ENCODE measurements around the gene SPATA9. TPM values are rescaled to one million over a fixed set of nuclear protein-coding genes. Genes with fewer than 3 reads are reported as not detected.

Gene SPATA9
- total RNA-seq, 1 donor from 2014 or later = not detected

DNA sequence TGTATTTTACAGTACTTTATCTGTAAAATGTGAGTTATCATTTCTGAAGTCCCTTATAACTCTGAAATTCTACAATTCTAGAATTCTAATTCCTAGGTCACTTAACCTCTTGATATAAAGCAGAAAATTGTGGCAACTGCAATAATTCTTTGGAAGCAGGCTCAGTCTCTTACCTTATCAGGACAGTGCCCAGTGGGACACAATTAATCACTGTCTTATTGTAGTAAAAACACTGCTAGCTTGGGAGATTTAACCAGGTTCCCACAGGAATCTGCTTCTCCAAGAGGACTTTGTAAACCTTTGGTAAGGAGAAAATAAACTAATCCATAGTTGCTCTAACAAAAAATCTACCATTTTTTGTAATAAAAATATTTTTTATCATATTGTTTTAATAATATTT lies 18.3 kb upstream of the SPATA9 start:
- no peak for ATAC-seq
- H3K27ac ChIP-seq = no peak overlapping the region
- H3K4me1 ChIP-seq = no peaks in the 10 kb centered on the region
- H3K27me3 ChIP-seq (ENCODE audit: low read depth) = no peaks in the 10 kb centered on the region
- no peak overlapping the region for H3K4me3 ChIP-seq
- intact Hi-C loops (cut with DNase I) = no loop called here
- no peaks in the 10 kb centered on the region for H3K36me3 ChIP-seq
- no peak for DNase-seq
- H3K9me3 ChIP-seq = no peaks in the 10 kb centered on the region
- TF ChIP-seq, protein P1, sequence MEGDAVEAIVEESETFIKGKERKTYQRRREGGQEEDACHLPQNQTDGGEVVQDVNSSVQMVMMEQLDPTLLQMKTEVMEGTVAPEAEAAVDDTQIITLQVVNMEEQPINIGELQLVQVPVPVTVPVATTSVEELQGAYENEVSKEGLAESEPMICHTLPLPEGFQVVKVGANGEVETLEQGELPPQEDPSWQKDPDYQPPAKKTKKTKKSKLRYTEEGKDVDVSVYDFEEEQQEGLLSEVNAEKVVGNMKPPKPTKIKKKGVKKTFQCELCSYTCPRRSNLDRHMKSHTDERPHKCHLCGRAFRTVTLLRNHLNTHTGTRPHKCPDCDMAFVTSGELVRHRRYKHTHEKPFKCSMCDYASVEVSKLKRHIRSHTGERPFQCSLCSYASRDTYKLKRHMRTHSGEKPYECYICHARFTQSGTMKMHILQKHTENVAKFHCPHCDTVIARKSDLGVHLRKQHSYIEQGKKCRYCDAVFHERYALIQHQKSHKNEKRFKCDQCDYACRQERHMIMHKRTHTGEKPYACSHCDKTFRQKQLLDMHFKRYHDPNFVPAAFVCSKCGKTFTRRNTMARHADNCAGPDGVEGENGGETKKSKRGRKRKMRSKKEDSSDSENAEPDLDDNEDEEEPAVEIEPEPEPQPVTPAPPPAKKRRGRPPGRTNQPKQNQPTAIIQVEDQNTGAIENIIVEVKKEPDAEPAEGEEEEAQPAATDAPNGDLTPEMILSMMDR (IDR thresholded peaks at IDR 0.05) = no peak

DNA sequence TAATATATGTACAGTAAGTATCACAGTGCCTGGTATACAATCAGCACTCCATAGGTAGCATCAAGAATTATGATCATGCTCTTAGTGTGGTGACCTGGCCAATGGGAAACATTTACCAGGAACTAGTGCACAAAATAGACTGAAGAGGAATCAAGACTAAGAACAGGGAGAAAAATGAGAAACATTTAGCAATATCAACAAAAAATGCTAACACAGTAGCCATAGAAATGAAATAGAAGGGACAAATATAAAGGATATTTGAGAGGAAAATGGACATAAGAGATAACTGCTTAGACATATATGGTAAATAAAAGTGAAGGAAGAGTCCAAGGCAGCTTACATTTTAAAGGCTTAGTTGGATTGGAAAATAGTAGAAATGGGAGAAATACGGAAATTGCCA lies 16.5 kb upstream of the SPATA9 start:
- H3K27me3 ChIP-seq (ENCODE audit: low read depth) = no peaks in the 10 kb centered on the region
- no peak for ATAC-seq
- no peaks in the 10 kb centered on the region for H3K4me1 ChIP-seq

DNA sequence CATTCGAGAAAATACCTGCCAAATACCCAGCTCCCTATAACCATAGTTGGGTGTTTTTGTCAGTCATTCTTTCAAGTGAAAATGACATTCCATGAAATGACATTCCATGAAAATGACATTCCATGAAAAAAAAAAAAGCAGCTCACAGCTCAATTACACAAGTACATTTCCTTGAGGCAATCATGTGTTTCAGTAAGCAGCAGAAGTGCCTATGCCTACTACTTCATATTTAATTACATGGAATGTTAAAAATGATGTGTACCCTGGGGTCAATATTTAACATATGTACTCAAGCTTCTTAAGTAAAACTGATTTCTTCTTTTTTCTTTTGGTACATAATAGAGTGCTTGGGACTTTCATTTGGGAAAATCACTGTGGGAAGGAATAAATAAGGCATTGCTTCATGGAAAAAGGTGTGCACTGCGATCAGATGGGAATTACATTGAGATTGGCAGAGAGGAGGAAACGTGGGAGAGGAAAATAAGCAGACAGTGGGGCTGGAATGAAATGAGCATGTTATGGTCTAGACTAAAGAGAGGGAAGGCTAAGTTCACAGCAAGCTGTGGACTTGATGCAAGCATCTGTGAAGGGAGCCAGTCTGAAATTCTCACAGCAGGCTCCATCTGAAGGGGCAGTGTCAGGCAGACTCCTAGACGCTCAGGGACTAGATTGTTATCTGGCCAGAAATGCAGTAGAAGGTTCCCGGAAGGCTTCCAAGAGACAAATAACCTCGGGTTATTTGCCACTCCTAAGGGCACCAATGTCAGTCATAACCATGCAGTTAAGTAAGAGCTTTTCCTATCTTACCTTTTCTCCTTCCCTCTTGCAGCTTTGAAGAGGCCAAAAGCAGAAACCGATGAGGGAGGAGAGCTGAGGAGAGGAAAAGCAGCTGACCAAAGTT lies 15.2 kb upstream of the SPATA9 start:
- Histone ChIP-seq H3K36me3 (no peaks in the 10 kb centered on the region), H3K9me3 (no peaks in the 10 kb centered on the region), H3K4me1 (no peaks in the 10 kb centered on the region), H3K27me3 (ENCODE audit: low read depth) (no peaks in the 10 kb centered on the region), H3K4me3 (no peak overlapping the region), H3K27ac (no peak overlapping the region)
- peak in 1 of 2 donors; percentile 69 for ATAC-seq
- TF ChIP-seq, protein P1 (IDR thresholded peaks at IDR 0.05) = no peak
- DNase-seq = no peak
- intact Hi-C loops (cut with DNase I) = no loop called here

More for the DNA sequence above, 16.5 kb upstream of the SPATA9 start:
- intact Hi-C loops (cut with DNase I) = no loop called here
- Histone ChIP-seq H3K27ac (no peak overlapping the region), H3K4me3 (no peak overlapping the region), H3K36me3 (no peaks in the 10 kb centered on the region), H3K9me3 (no peaks in the 10 kb centered on the region)
- no peak for DNase-seq
- TF ChIP-seq, protein P1 (IDR thresholded peaks at IDR 0.05) = no peak

DNA sequence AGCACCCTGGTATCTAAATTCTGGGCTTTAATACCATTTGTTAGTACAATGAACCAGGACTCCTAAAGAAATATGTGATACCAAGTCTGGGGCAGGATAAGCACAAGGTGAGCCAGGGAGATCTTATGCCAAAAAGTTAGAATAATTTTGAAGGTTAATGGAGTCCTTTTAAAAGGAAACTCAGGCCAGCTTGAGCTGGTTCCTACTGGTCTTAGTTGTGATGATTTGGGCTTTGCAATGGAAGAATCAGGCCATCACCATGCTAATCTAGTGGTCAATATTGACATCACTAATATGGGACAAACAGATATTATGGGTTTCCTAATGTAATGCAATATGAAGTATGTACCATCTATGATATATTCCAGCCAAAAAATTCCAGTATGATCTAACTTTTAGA lies 7.5 kb upstream of the SPATA9 start:
- TF ChIP-seq, protein P1 (IDR thresholded peaks at IDR 0.05) = no peak
- DNase-seq = no peak
- Histone ChIP-seq H3K4me3 (no peak overlapping the region), H3K27me3 (ENCODE audit: low read depth) (no peaks in the 10 kb centered on the region), H3K36me3 (no peaks in the 10 kb centered on the region), H3K9me3 (no peaks in the 10 kb centered on the region), H3K27ac (no peak overlapping the region), H3K4me1 (no peaks in the 10 kb centered on the region)
- no peak for ATAC-seq
- intact Hi-C loops (cut with DNase I) = no loop called here

DNA sequence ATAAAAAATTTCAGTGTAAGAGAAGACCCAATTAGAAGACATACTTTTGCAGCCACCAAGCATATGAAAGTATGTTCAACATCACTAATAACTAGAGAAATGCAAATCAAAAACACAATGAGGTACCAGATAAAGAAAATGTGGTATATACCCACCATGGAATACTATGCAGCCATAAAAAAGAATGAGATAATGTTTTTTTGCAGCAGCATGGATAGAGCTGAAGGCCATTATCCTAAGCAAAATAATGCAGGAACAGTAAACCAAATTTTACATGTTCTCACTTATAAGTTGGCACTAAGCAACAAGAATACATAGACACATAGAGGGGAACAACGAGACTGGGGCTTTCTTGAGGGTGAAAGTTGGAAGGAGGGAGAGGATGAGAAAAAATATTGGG lies 6.9 kb upstream of the SPATA9 start:
- Histone ChIP-seq H3K9me3 (no peaks in the 10 kb centered on the region), H3K27me3 (ENCODE audit: low read depth) (no peaks in the 10 kb centered on the region), H3K4me1 (no peaks in the 10 kb centered on the region), H3K27ac (no peak overlapping the region), H3K36me3 (no peaks in the 10 kb centered on the region), H3K4me3 (no peak overlapping the region)
- no peak for ATAC-seq
- TF ChIP-seq, protein P1 (IDR thresholded peaks at IDR 0.05) = no peak
- intact Hi-C loops (cut with DNase I) = no loop called here
- no peak for DNase-seq
